T-helper 2 cell treated with Interferon-gamma antibody and Interleukin-4, amounts not matched to agents 100 ng/mL and 5 ng/mL, for 36 hours (primary cell): Measurements from ENCODE around the gene OGG1. TPM values are rescaled to one million over a fixed set of nuclear protein-coding genes. Genes with fewer than 3 reads are reported as not detected.

ENCODE experiments used
- intact Hi-C: fragments of 100-400 bp; cut with micrococcal nuclease; formaldehyde crosslinking; loops from one replicate; pipeline ENCODE4 v1.15.1; 2023
- total RNA-seq: library from RNA; stranded (reverse); gene quantifications from 2 replicates; pipeline ENCODE4 v1.2.3, GENCODE V29; 2022

The OGG1 gene
- total RNA-seq, 1 donor from 2014 or later: 40.1 TPM

GRCh38 chr3:9781978-9782603 is 32.3 kb downstream of the OGG1 start:
- intact Hi-C loops: no loop called here

- intact Hi-C loops: no loop called here
Observed at GRCh38 chr3:9782770-9783169, 33.0 kb downstream of the OGG1 start.

GRCh38 chr3:9783954-9784353 is 34.2 kb downstream of the OGG1 start:
- intact Hi-C loops: no loop called here

- intact Hi-C loops: no loop called here
Observed at GRCh38 chr3:9784965-9785364, 35.2 kb downstream of the OGG1 start.

- intact Hi-C loops: no loop called here
Observed at GRCh38 chr3:9785602-9786001, 35.9 kb downstream of the OGG1 start.

- intact Hi-C loops: no loop called here
Observed at GRCh38 chr3:9786209-9786739, 36.5 kb downstream of the OGG1 start.

- intact Hi-C loops: no loop called here
Observed at GRCh38 chr3:9786825-9787669, 37.3 kb downstream of the OGG1 start.

GRCh38 chr3:9787714-9788113 is 38.0 kb downstream of the OGG1 start:
- intact Hi-C loops: no loop called here

GRCh38 chr3:9791127-9791526 is 41.4 kb downstream of the OGG1 start:
- intact Hi-C loops: loop anchor here (5.0 kb wide), 1 partner anchor 456 kb away; the partner anchor contains the start of gene TATDN2

GRCh38 chr3:9791790-9792404 is 42.1 kb downstream of the OGG1 start:
- intact Hi-C loops: loop anchor here (1.0 to 5.0 kb wide), 10 partner anchors 42 to 529 kb away; partner anchors contain the start of genes BRPF1, CRELD1, JAGN1 and MTMR14

GRCh38 chr3:9792405-9793160 is 42.8 kb downstream of the OGG1 start, which contains the start of the genes ARPC4 and TADA3:
TSS of gene ARPC4 (plus strand) at chr3:9793082. CDS start at chr3:9793122, 40 bp downstream.
TSS of gene TADA3 (minus strand) at chr3:9792473. CDS start at chr3:9791466, 1,007 bp downstream.
- intact Hi-C loops: loop anchor here (1.0 to 5.0 kb wide), 12 partner anchors 23 to 529 kb away; partner anchors contain the start of genes BRPF1, CAMK1, CRELD1 and FANCD2

- intact Hi-C loops: loop anchor here (1.0 to 5.0 kb wide), 4 partner anchors 24 to 454 kb away; partner anchors contain the start of genes CAMK1, CRELD1, FANCD2 and TATDN2
Observed at GRCh38 chr3:9793161-9793781, 43.5 kb downstream of the OGG1 start.

GRCh38 chr3:9794400-9794799 is 44.6 kb downstream of the OGG1 start:
- intact Hi-C loops: loop anchor here (5.0 kb wide), 1 partner anchor 453 kb away; the partner anchor contains the start of gene TATDN2

- intact Hi-C loops: no loop called here
Observed at GRCh38 chr3:9795207-9795606, 45.5 kb downstream of the OGG1 start.

GRCh38 chr3:9797196-9797945 is 47.6 kb downstream of the OGG1 start:
- intact Hi-C loops: no loop called here

- intact Hi-C loops: no loop called here
Observed at GRCh38 chr3:9800529-9800928, 50.8 kb downstream of the OGG1 start.

GRCh38 chr3:9803494-9803893 is 53.7 kb downstream of the OGG1 start:
- intact Hi-C loops: no loop called here

- intact Hi-C loops: no loop called here
Observed at GRCh38 chr3:9804996-9805395, 55.2 kb downstream of the OGG1 start.

GRCh38 chr3:9806137-9806536 is 56.4 kb downstream of the OGG1 start:
- intact Hi-C loops: no loop called here
